AG04449 (cell line): ENCODE data around the gene GATA3.

Experiments
- CTCF ChIA-PET: fragments of 350-600 bp; formaldehyde crosslinking; extraction: SDS; loops from one replicate; lab custom pipeline; 2021; ENCODE audit warnings: antibody characterized with exemption; lab: Yijun Ruan, JAX
- POLR2A ChIA-PET: fragments of 400-600, 350-600 bp; formaldehyde crosslinking; extraction: SDS; loops from one replicate; lab custom pipeline; 2020; ENCODE audit warnings: antibody characterized with exemption, inconsistent platforms; lab: Yijun Ruan, JAX
- DNase-seq: peaks from one replicate; pipeline ENCODE4 v3.0.0-alpha.2; 2010; ENCODE audit warnings: low read depth, low spot score
- H3K4me3 ChIP-seq: 2 replicates; pipeline ENCODE4 v1.5.1; 2011; ENCODE audit warnings: low read depth, mild to moderate bottlenecking, control low read depth, low read length
- TF ChIP-seq, protein P1 (sequence below): IDR thresholded peaks from one replicate; pipeline ENCODE4 v1.5.1; 2011; ENCODE audit warnings: mild to moderate bottlenecking, moderate library complexity, low read length, control low read depth, inconsistent platforms; ENCODE audit not compliant: insufficient read depth; ENCODE audit errors: missing control alignments

Gene GATA3

DNA sequence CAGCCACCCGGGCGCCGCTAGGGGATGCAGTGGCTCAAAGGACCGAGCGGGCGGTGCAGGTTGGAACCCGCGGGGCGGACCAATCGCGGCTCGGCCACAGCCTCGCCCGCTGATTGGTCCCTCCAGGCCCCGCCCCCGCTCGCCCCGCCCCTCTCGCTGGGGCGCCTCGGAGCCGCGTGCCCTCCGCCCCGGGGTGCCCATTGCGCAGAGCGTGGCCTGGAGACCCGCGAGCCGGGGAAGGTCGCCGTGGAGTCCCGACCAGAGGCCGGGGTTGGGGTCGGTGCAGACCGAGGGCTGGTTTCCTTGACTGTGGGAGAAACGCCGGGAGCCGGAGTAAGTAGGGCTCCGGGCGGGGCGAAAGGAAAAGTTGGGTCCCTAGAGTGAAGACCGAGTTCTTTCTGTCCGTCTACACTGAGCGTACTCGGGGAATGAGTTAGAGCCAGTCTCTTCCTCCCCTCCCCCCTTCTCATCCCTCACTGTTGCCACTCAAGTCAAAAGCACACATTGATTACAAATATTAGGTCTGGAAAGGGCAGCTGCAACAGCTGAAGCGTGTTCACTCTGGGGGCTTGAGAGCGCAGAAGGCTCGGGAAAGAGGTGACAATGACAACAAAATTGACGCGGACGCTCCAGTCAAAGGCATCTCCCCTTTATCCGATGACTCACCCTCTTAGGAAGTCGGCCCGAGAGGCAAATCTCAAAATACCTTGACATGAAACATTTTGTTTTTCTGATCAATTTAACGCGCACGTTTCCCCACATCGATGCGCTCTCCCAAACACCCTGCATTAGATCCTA is 843 bp upstream of the GATA3 start:
- peak overlapping the region; percentile 57 for H3K4me3 ChIP-seq
- CTCF ChIA-PET, result interaction anchor here (1.4 kb wide), 1 partner anchor 14 kb away, joined by 3 read pairs; no protein-coding TSS in a partner anchor
- POLR2A ChIA-PET, result no interaction called here
- TF ChIP-seq, protein P1, sequence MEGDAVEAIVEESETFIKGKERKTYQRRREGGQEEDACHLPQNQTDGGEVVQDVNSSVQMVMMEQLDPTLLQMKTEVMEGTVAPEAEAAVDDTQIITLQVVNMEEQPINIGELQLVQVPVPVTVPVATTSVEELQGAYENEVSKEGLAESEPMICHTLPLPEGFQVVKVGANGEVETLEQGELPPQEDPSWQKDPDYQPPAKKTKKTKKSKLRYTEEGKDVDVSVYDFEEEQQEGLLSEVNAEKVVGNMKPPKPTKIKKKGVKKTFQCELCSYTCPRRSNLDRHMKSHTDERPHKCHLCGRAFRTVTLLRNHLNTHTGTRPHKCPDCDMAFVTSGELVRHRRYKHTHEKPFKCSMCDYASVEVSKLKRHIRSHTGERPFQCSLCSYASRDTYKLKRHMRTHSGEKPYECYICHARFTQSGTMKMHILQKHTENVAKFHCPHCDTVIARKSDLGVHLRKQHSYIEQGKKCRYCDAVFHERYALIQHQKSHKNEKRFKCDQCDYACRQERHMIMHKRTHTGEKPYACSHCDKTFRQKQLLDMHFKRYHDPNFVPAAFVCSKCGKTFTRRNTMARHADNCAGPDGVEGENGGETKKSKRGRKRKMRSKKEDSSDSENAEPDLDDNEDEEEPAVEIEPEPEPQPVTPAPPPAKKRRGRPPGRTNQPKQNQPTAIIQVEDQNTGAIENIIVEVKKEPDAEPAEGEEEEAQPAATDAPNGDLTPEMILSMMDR, result peak; percentile 79
- no peak for DNase-seq

GRCh38 chr10:8054244-8054493 is 319 bp upstream of the GATA3 start:
- TF ChIP-seq, protein P1, result no peak
- CTCF ChIA-PET, result no interaction called here
- peak overlapping the region; percentile 57 for H3K4me3 ChIP-seq
- POLR2A ChIA-PET, result no interaction called here
- DNase-seq, result no peak

- POLR2A ChIA-PET, result no interaction called here
- CTCF ChIA-PET, result no interaction called here
- TF ChIP-seq, protein P1, result no peak
- no peak overlapping the region for H3K4me3 ChIP-seq
- DNase-seq, result no peak
Observed at GRCh38 chr10:8055420-8056349, 1.2 kb downstream of the GATA3 start.

DNA sequence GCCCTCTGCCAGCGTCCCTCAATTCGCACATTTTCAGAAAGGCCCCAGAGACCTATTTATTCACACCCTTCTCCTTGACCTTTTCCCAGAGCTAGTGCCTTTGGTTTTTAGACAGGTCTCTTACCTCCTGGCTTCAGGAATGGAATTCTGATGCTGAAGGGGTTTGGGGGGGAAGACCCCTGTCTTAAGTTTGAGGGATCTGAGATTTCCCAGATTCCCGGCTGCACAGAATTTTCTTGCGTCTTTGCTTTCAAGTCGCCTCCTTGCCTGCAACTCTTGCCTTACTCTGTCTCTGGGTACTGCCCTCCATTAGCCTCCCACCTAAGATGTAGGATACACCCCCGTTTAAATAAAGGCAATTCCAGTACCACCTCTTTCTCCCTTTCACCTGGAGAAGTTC is 1.9 kb downstream of the GATA3 start:
- POLR2A ChIA-PET, result no interaction called here
- TF ChIP-seq, protein P1, result no peak
- no peak overlapping the region for H3K4me3 ChIP-seq
- CTCF ChIA-PET, result no interaction called here
- DNase-seq, result no peak

- CTCF ChIA-PET, result no interaction called here
- no peak for DNase-seq
Observed at GRCh38 chr10:8056871-8057331, 2.4 kb downstream of the GATA3 start.

More at GRCh38 chr10:8056871-8057331, 2.4 kb downstream of the GATA3 start:
- TF ChIP-seq, protein P1, result no peak
- H3K4me3 ChIP-seq, result no peak overlapping the region
- POLR2A ChIA-PET, result no interaction called here
